Measurements from ENCODE around the gene ZNF692.
A peak's percentile ranks its signal among the peaks of the same experiment; 100 is the strongest.

The ZNF692 gene

DNA sequence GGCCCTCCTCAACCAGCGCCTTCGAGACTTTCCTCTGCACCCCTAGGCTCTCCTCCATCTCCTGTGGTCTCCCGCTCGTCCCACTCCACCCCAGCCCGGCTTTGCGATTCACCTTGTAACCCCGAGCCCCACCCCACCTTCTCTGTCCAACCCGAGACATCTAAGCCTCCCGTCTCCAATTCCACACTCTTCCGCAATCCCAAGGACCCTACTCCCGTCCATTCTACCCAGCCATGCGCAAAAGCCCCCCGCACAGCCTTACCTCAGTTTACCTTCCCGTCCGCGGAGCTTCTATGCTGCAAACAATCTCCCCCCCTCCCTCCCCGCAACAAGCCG is 33.3 kb downstream of the ZNF692 start:
- Histone ChIP-seq H2BK15ac (replicated peaks; ENCODE audit: low read depth) (no peak overlapping the region), H2BK120ac (ENCODE audit: low read depth, low read length) (no peak overlapping the region), H3K9ac (ENCODE audit: low read length) (peak overlapping the region; percentile 95), H3K4me3 (ENCODE audit: low read length) (peak overlapping the region; percentile 97), H3K23ac (ENCODE audit: low read length) (no peak overlapping the region), H3K79me2 (ENCODE audit: control insufficient read depth, insufficient read depth, low read length) (peaks cover 28% of the 10 kb centered on the region), H3K27me3 (ENCODE audit: insufficient read depth, low read length, poor library complexity) (no peaks in the 10 kb centered on the region), H3K27ac (ENCODE audit: low read depth, low read length) (no peak overlapping the region), H3K79me1 (ENCODE audit: low read length) (peaks cover 27% of the 10 kb centered on the region), H3K36me3 (ENCODE audit: control insufficient read depth, insufficient read depth, low read length) (peaks cover 1% of the 10 kb centered on the region), H2AK5ac (ENCODE audit: low read length) (no peak overlapping the region), H3K18ac (ENCODE audit: low read length) (peak overlapping the region; percentile 18), H4K5ac (ENCODE audit: low read length) (no peak overlapping the region), H2BK5ac (ENCODE audit: low read length) (no peak overlapping the region), H3K4ac (ENCODE audit: low read depth, low read length) (peak overlapping the region; percentile 19), H4K8ac (ENCODE audit: low read depth, low read length) (no peak overlapping the region), H3K4me1 (ENCODE audit: control insufficient read depth, low read depth, low read length) (no peaks in the 10 kb centered on the region), H3K56ac (ENCODE audit: low read length) (peak overlapping the region; percentile 97), H3K4me2 (ENCODE audit: low read length) (peak overlapping the region; percentile 78)
- no peak for DNase-seq
- WGBS (ENCODE audit: extremely low coverage, insufficient coverage, low lambda C conversion rate), result no CpG with 5 or more reads among the region's 18 CpGs

DNA sequence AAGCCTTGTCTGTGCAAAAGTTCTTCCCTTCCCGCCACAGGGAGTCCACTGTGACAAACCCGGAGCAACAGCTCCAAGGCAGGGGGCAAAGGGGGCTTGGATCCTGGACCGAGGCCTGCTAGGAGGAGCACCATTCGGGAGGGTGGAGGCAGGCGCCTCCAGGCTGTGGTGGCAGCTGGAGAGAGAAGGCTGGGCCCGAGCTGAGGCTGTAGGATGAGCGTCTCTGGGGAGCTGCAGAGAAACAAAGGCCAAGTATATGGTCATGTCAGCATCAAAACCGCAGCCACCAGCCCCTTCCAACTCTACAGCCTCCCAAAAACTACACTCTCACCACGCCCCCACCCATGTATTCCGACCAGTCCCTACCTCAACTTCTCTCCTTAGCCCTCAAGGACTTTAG is 33.7 kb downstream of the ZNF692 start:
- Histone ChIP-seq H3K27ac (ENCODE audit: low read depth, low read length) (no peak overlapping the region), H3K4me2 (ENCODE audit: low read length) (peak overlapping the region; percentile 78), H3K18ac (ENCODE audit: low read length) (no peak overlapping the region), H4K5ac (ENCODE audit: low read length) (no peak overlapping the region), H3K79me1 (ENCODE audit: low read length) (peaks cover 29% of the 10 kb centered on the region), H3K36me3 (ENCODE audit: control insufficient read depth, insufficient read depth, low read length) (peaks cover 3% of the 10 kb centered on the region), H4K8ac (ENCODE audit: low read depth, low read length) (no peak overlapping the region), H3K23ac (ENCODE audit: low read length) (no peak overlapping the region), H3K9ac (ENCODE audit: low read length) (peak overlapping the region; percentile 95), H3K4me1 (ENCODE audit: control insufficient read depth, low read depth, low read length) (no peaks in the 10 kb centered on the region), H2BK5ac (ENCODE audit: low read length) (no peak overlapping the region), H3K27me3 (ENCODE audit: insufficient read depth, low read length, poor library complexity) (no peaks in the 10 kb centered on the region), H3K79me2 (ENCODE audit: control insufficient read depth, insufficient read depth, low read length) (peaks cover 28% of the 10 kb centered on the region), H3K4me3 (ENCODE audit: low read length) (peak overlapping the region; percentile 97), H3K4ac (ENCODE audit: low read depth, low read length) (peak overlapping the region; percentile 19), H3K56ac (ENCODE audit: low read length) (peak overlapping the region; percentile 97), H2BK15ac (replicated peaks; ENCODE audit: low read depth) (no peak overlapping the region), H2AK5ac (ENCODE audit: low read length) (no peak overlapping the region), H2BK120ac (ENCODE audit: low read depth, low read length) (no peak overlapping the region)
- no peak for DNase-seq
- no CpG with 5 or more reads among the region's 10 CpGs for WGBS (ENCODE audit: extremely low coverage, insufficient coverage, low lambda C conversion rate)

DNA sequence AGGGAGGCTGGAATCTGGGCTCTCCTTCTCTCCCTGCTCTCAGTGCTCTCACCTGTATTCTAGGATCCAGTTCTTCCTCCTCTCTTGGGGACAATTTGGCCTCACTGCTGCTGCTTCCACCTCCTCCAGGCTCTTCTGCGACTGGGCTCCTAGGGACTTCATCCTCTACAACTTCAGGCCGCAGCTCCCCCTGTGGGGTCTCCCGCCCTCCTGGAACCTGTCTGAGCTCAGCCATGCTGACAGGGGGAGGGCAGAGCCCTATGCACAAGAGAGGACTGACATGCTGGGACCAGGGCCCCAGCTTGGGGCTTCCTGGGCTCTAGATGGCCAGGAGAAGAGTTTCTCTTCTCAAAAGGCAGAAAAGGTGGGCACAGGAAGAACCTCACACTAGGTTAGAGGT is 34.2 kb downstream of the ZNF692 start:
- Histone ChIP-seq H3K56ac (ENCODE audit: low read length) (no peak overlapping the region), H3K9ac (ENCODE audit: low read length) (peak overlapping the region; percentile 95), H3K79me1 (ENCODE audit: low read length) (peaks cover 32% of the 10 kb centered on the region), H3K4me3 (ENCODE audit: low read length) (no peak overlapping the region), H2BK15ac (replicated peaks; ENCODE audit: low read depth) (no peak overlapping the region), H2BK5ac (ENCODE audit: low read length) (no peak overlapping the region), H3K4me2 (ENCODE audit: low read length) (no peak overlapping the region), H3K18ac (ENCODE audit: low read length) (no peak overlapping the region), H4K5ac (ENCODE audit: low read length) (no peak overlapping the region), H3K27ac (ENCODE audit: low read depth, low read length) (no peak overlapping the region), H3K4ac (ENCODE audit: low read depth, low read length) (no peak overlapping the region), H3K36me3 (ENCODE audit: control insufficient read depth, insufficient read depth, low read length) (peaks cover 5% of the 10 kb centered on the region), H2AK5ac (ENCODE audit: low read length) (no peak overlapping the region), H3K79me2 (ENCODE audit: control insufficient read depth, insufficient read depth, low read length) (peaks cover 30% of the 10 kb centered on the region), H2BK120ac (ENCODE audit: low read depth, low read length) (no peak overlapping the region), H3K4me1 (ENCODE audit: control insufficient read depth, low read depth, low read length) (no peaks in the 10 kb centered on the region), H3K27me3 (ENCODE audit: insufficient read depth, low read length, poor library complexity) (no peaks in the 10 kb centered on the region), H3K23ac (ENCODE audit: low read length) (no peak overlapping the region), H4K8ac (ENCODE audit: low read depth, low read length) (no peak overlapping the region)
- no peak for DNase-seq
- no CpG with 5 or more reads among the region's 3 CpGs for WGBS (ENCODE audit: extremely low coverage, insufficient coverage, low lambda C conversion rate)

DNA sequence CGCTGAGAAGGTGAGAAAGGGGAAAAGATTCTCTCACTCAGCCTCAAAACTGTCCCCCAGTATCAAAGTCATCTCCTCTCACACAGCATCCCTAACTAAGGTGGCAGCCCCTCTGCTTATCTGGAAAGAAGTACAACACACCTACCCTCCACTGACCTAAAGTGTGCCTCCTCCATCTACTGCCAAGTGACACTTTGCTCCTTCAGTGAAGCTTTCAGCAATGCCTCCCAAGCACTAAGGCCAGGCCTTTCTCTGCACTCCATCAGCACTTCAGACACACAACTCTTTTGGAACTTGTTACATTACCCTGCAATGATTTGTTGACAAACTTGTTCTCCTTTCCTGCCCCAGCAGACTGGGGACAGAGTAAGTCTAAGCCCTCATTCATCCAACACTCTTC is 34.6 kb downstream of the ZNF692 start:
- Histone ChIP-seq H3K27ac (ENCODE audit: low read depth, low read length) (no peak overlapping the region), H3K4me3 (ENCODE audit: low read length) (no peak overlapping the region), H3K4me2 (ENCODE audit: low read length) (no peak overlapping the region)

DNA sequence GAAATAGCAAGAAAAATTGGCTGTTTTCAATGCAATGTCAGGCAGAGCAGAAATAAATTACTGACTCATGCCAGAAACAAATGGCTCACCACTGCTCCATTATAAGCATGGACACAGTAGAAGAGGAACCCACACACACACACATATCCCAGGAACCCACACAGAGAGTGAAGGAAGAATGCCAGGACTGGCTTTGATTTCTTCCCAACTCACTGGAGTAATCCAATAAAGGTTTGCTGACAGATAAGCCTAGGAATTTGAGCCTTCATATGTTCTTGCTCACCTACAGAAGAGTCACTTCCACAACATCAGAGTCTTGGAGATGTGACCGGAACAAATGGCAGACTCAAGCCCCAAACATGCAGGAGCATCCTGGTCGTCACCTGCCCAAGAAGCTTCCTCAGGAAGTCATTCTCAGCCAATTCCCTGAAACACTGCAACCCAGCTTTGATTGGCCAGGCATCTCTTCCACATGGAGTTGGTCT is 35.3 kb downstream of the ZNF692 start:
- H3K4me1 ChIP-seq (ENCODE audit: control insufficient read depth, low read depth, low read length), result no peaks in the 10 kb centered on the region
- no peak overlapping the region for H3K4me3 ChIP-seq (ENCODE audit: low read length)
- no peak overlapping the region for H3K56ac ChIP-seq (ENCODE audit: low read length)
- H3K79me1 ChIP-seq (ENCODE audit: low read length), result peaks cover 36% of the 10 kb centered on the region
- no peak overlapping the region for H4K5ac ChIP-seq (ENCODE audit: low read length)
- peaks cover 34% of the 10 kb centered on the region for H3K79me2 ChIP-seq (ENCODE audit: control insufficient read depth, insufficient read depth, low read length)
- peaks cover 5% of the 10 kb centered on the region for H3K36me3 ChIP-seq (ENCODE audit: control insufficient read depth, insufficient read depth, low read length)
- H3K4me2 ChIP-seq (ENCODE audit: low read length), result no peak overlapping the region
- DNase-seq, result peak; percentile 4
- H3K23ac ChIP-seq (ENCODE audit: low read length), result no peak overlapping the region
- no peak overlapping the region for H4K8ac ChIP-seq (ENCODE audit: low read depth, low read length)
- no peak overlapping the region for H2BK5ac ChIP-seq (ENCODE audit: low read length)
- no peak overlapping the region for H3K9ac ChIP-seq (ENCODE audit: low read length)
- no peak overlapping the region for H3K4ac ChIP-seq (ENCODE audit: low read depth, low read length)
- H2AK5ac ChIP-seq (ENCODE audit: low read length), result no peak overlapping the region
- no peak overlapping the region for H2BK120ac ChIP-seq (ENCODE audit: low read depth, low read length)
- WGBS (ENCODE audit: extremely low coverage, insufficient coverage, low lambda C conversion rate), result no CpG with 5 or more reads among the region's 2 CpGs
- H2BK15ac ChIP-seq (replicated peaks; ENCODE audit: low read depth), result no peak overlapping the region
- H3K18ac ChIP-seq (ENCODE audit: low read length), result no peak overlapping the region
- H3K27me3 ChIP-seq (ENCODE audit: insufficient read depth, low read length, poor library complexity), result no peaks in the 10 kb centered on the region
- H3K27ac ChIP-seq (ENCODE audit: low read depth, low read length), result no peak overlapping the region

More for the DNA sequence above, 34.6 kb downstream of the ZNF692 start:
- no peaks in the 10 kb centered on the region for H3K27me3 ChIP-seq (ENCODE audit: insufficient read depth, low read length, poor library complexity)
- H2AK5ac ChIP-seq (ENCODE audit: low read length), result no peak overlapping the region
- H2BK5ac ChIP-seq (ENCODE audit: low read length), result no peak overlapping the region
- no peak for DNase-seq
- peaks cover 32% of the 10 kb centered on the region for H3K79me1 ChIP-seq (ENCODE audit: low read length)
- peaks cover 5% of the 10 kb centered on the region for H3K36me3 ChIP-seq (ENCODE audit: control insufficient read depth, insufficient read depth, low read length)
- no peak overlapping the region for H3K23ac ChIP-seq (ENCODE audit: low read length)
- WGBS (ENCODE audit: extremely low coverage, insufficient coverage, low lambda C conversion rate), result no CpG with 5 or more reads among the region's 1 CpG
- no peak overlapping the region for H3K9ac ChIP-seq (ENCODE audit: low read length)
- H2BK120ac ChIP-seq (ENCODE audit: low read depth, low read length), result no peak overlapping the region
- no peak overlapping the region for H2BK15ac ChIP-seq (replicated peaks; ENCODE audit: low read depth)
- H3K18ac ChIP-seq (ENCODE audit: low read length), result no peak overlapping the region
- no peak overlapping the region for H4K8ac ChIP-seq (ENCODE audit: low read depth, low read length)
- no peak overlapping the region for H4K5ac ChIP-seq (ENCODE audit: low read length)
- H3K79me2 ChIP-seq (ENCODE audit: control insufficient read depth, insufficient read depth, low read length), result peaks cover 30% of the 10 kb centered on the region
- H3K4me1 ChIP-seq (ENCODE audit: control insufficient read depth, low read depth, low read length), result no peaks in the 10 kb centered on the region
- no peak overlapping the region for H3K4ac ChIP-seq (ENCODE audit: low read depth, low read length)
- H3K56ac ChIP-seq (ENCODE audit: low read length), result no peak overlapping the region
